Natural killer cell (primary cell): Measurements from ENCODE around the gene ELOVL2. TPM values are rescaled to one million over a fixed set of nuclear protein-coding genes. Genes with fewer than 3 reads are reported as not detected.

ENCODE experiments used
- ATAC-seq, 3 donors: fragments of 150-1000 bp in 2 of 3; fragments of 200-7000 bp in 1 of 3; cut with Tn5 transposase; 1 replicate in 1 of 3; 2 replicates in 2 of 3; pipeline ENCODE4 v1.10.0; 2021; ENCODE audit warnings: mild to moderate bottlenecking in 2 of 3, moderate library complexity in 2 of 3
- DNase-seq, 2 donors: peaks; one replicate each; pipeline versions ENCODE4 v3.0.0 to v3.0.0-alpha.2; 2013 to 2021; ENCODE audit warnings: mixed read lengths in 1 of 2
- H3K27ac ChIP-seq: one replicate; pipeline ENCODE4 v1.5.1; 2013; ENCODE audit warnings: mild to moderate bottlenecking, low read length
- H3K27me3 ChIP-seq: one replicate; pipeline ENCODE4 v1.6.1; 2013; ENCODE audit warnings: low read length; ENCODE audit not compliant: control insufficient read depth, insufficient read depth
- H3K36me3 ChIP-seq: one replicate; pipeline ENCODE4 v1.6.1; 2013; ENCODE audit warnings: low read length; ENCODE audit not compliant: control insufficient read depth, insufficient read depth
- H3K4me1 ChIP-seq: one replicate; pipeline ENCODE4 v1.6.1; 2013; ENCODE audit warnings: low read length; ENCODE audit not compliant: control insufficient read depth, insufficient read depth
- H3K4me3 ChIP-seq: one replicate; pipeline ENCODE4 v1.5.1; 2013; ENCODE audit warnings: low read length
- H3K9me3 ChIP-seq: one replicate; pipeline ENCODE4 v1.6.1; 2013; ENCODE audit warnings: low read length; ENCODE audit not compliant: control insufficient read depth, insufficient read depth
- H3K27ac Mint-ChIP-seq, 2 donors: one replicate each; pipeline ENCODE4 v1.8.0; 2022; ENCODE audit warnings: mild to moderate bottlenecking in 2 of 2, mixed read lengths in 2 of 2, moderate library complexity in 1 of 2
- H3K27me3 Mint-ChIP-seq, 2 donors: one replicate each; pipeline ENCODE4 v1.8.0; 2022; ENCODE audit warnings: low read depth in 2 of 2, mixed read lengths in 2 of 2
- H3K36me3 Mint-ChIP-seq: one replicate; pipeline ENCODE4 v1.8.0; 2022; ENCODE audit warnings: mixed read lengths
- H3K4me1 Mint-ChIP-seq, 2 donors: one replicate each; pipeline ENCODE4 v1.8.0; 2022; ENCODE audit warnings: mixed read lengths in 2 of 2
- H3K4me3 Mint-ChIP-seq: one replicate; pipeline ENCODE4 v1.8.0; 2022; ENCODE audit warnings: mild to moderate bottlenecking, moderate library complexity, mixed read lengths
- H3K9me3 Mint-ChIP-seq, 2 donors: one replicate each; pipeline ENCODE4 v1.8.0; 2022; ENCODE audit warnings: mixed read lengths in 2 of 2
- WGBS: methylation state at CpG from one replicate; pipeline ENCODE4 v1.1.7; 2013; ENCODE audit warnings: missing lambda C conversion rate; ENCODE audit not compliant: insufficient coverage; 5-methylcytosine and 5-hydroxymethylcytosine counted together
- intact Hi-C: fragments of 100-400 bp; cut with micrococcal nuclease; formaldehyde crosslinking; loops from one replicate; pipeline ENCODE4 v1.14.2; 2022
- total RNA-seq, 4 donors: library from RNA; stranded (reverse); fragments of 120-200 nt in 1 of 4; gene quantifications; one replicate each; pipeline versions ENCODE4 v1.2.3 to v1.2.4, GENCODE V29; 2013 to 2022
- TF ChIP-seq, protein P1 (sequence below): fragments of 200-600 bp; IDR thresholded peaks from one replicate; pipeline ENCODE4 v1.8.0; 2022; ENCODE audit warnings: antibody characterized with exemption

Gene ELOVL2
- total RNA-seq, 3 donors from 2014 or later (not counting 1 experiment from before 2014, with no cell fraction given), result not detected

GRCh38 chr6:11016452-11016851 is 27.7 kb downstream of the ELOVL2 start:
- Mint-ChIP-seq H3K27me3 (peaks cover 20 to 32% of the 10 kb centered on the region in 2 donors), H3K36me3 (no peaks in the 10 kb centered on the region), H3K4me1 (no peaks in the 10 kb centered on the region), H3K4me3 (no peak overlapping the region), H3K9me3 (no peaks in the 10 kb centered on the region), H3K27ac (no peak overlapping the region)
- TF ChIP-seq, protein P1, sequence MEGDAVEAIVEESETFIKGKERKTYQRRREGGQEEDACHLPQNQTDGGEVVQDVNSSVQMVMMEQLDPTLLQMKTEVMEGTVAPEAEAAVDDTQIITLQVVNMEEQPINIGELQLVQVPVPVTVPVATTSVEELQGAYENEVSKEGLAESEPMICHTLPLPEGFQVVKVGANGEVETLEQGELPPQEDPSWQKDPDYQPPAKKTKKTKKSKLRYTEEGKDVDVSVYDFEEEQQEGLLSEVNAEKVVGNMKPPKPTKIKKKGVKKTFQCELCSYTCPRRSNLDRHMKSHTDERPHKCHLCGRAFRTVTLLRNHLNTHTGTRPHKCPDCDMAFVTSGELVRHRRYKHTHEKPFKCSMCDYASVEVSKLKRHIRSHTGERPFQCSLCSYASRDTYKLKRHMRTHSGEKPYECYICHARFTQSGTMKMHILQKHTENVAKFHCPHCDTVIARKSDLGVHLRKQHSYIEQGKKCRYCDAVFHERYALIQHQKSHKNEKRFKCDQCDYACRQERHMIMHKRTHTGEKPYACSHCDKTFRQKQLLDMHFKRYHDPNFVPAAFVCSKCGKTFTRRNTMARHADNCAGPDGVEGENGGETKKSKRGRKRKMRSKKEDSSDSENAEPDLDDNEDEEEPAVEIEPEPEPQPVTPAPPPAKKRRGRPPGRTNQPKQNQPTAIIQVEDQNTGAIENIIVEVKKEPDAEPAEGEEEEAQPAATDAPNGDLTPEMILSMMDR, result no peak
- intact Hi-C loops, result no loop called here
- H3K27me3 ChIP-seq, result no peaks in the 10 kb centered on the region
- H3K27ac ChIP-seq, result no peak overlapping the region
- no CpG with 5 or more reads among the region's 1 CpG for WGBS
- ATAC-seq (no peak), DNase-seq (no peak)
- H3K9me3 ChIP-seq, result no peaks in the 10 kb centered on the region
- no peaks in the 10 kb centered on the region for H3K36me3 ChIP-seq
- no peaks in the 10 kb centered on the region for H3K4me1 ChIP-seq
- no peak overlapping the region for H3K4me3 ChIP-seq

DNA sequence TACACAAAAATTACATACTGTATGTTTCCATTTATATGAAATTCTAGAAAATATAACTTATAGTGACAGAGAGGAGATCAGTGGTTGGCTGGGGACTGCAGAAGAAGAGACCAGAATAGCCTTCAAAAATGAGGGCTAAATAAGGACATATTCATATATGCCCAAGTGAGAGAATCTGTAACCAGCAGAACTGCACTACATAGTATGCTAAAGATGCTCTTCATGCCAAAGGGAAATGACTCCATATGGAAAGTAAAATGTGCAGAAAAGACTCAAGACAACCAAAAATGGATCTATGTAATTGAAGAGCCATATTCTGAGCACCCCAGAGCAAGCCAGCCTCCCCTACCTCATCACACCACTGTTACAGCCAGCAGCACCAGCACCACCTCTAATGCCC is 29.0 kb downstream of the ELOVL2 start:
- Histone ChIP-seq H3K9me3 (no peaks in the 10 kb centered on the region), H3K4me3 (no peak overlapping the region), H3K27me3 (no peaks in the 10 kb centered on the region), H3K36me3 (no peaks in the 10 kb centered on the region), H3K27ac (no peak overlapping the region), H3K4me1 (no peaks in the 10 kb centered on the region)
- no peak overlapping the region for H3K4me3 Mint-ChIP-seq
- no peaks in the 10 kb centered on the region for H3K4me1 Mint-ChIP-seq
- intact Hi-C loops, result no loop called here
- peaks cover 15 to 25% of the 10 kb centered on the region in 2 donors for H3K27me3 Mint-ChIP-seq
- TF ChIP-seq, protein P1, result no peak
- DNase-seq, result no peak
- no peaks in the 10 kb centered on the region for H3K36me3 Mint-ChIP-seq
- H3K9me3 Mint-ChIP-seq, result no peaks in the 10 kb centered on the region
- no peak for ATAC-seq
- no peak overlapping the region for H3K27ac Mint-ChIP-seq

DNA sequence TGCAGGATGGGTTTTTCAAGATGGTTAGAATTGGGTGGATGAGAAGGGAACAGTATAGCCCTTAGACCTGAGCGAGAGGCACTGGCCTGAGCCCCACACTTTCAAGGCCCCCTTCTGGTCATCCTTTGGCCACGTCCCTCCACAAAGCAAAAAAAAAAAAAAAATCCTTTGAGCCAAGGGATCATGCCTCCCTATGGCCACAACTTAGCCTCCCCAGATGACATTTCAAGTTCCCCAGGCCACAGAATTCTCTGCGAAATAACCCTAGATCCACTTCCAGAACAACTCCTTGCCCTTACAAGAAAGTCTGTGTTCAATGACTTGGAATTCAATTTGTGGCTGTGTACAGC is 30.4 kb downstream of the ELOVL2 start:
- Histone ChIP-seq H3K27me3 (no peaks in the 10 kb centered on the region), H3K9me3 (no peaks in the 10 kb centered on the region), H3K27ac (no peak overlapping the region), H3K4me3 (no peak overlapping the region), H3K36me3 (no peaks in the 10 kb centered on the region), H3K4me1 (no peaks in the 10 kb centered on the region)
- peaks cover 20 to 32% of the 10 kb centered on the region in 2 donors for H3K27me3 Mint-ChIP-seq
- TF ChIP-seq, protein P1, result no peak
- no peak for ATAC-seq
- intact Hi-C loops, result no loop called here
- H3K27ac Mint-ChIP-seq, result no peak overlapping the region
- WGBS, result 80% methylated on average over 3 of the region's 3 CpGs
- no peak for DNase-seq
- H3K9me3 Mint-ChIP-seq, result no peaks in the 10 kb centered on the region
- H3K4me1 Mint-ChIP-seq, result no peaks in the 10 kb centered on the region
- no peak overlapping the region for H3K4me3 Mint-ChIP-seq
- H3K36me3 Mint-ChIP-seq, result no peaks in the 10 kb centered on the region

DNA sequence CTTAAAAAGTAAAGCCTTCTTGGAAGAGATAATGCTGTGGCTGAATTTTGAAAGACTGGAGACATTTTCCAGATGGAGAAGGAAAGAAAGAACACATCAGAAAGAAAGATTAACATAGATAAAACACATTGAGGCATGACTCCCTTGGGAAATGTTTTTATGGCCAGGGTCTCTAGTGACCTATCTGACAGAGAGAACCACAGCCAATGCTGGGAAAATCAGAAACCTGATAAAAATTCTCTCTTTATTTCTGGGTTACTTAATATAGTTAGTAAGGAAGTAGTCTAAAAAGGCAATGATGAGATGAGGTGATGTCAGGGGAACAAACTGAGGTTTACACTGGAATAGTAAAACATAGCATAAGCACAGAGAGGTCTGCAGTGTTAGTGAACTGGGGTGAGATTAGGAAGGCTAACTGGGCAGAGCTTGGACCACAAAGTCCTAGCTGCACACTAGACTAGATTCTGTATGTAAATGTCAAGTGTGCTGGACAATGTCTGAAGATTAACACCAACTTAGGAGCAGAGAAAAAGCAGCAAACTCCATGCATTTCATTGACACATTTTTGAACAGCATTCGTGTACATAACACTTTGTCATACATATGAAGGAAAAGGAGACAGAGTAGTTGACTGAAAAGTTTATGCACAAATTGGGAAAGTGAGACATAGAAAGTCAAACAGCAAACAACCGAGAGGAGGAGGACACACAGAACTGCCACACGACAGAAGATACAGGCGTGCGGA is 31.0 kb downstream of the ELOVL2 start:
- Histone ChIP-seq H3K4me1 (no peaks in the 10 kb centered on the region), H3K4me3 (no peak overlapping the region), H3K27ac (no peak overlapping the region), H3K9me3 (no peaks in the 10 kb centered on the region), H3K27me3 (no peaks in the 10 kb centered on the region), H3K36me3 (no peaks in the 10 kb centered on the region)
- WGBS, result 92% methylated on average over 5 of the region's 5 CpGs
- Mint-ChIP-seq H3K36me3 (no peaks in the 10 kb centered on the region), H3K27ac (no peak overlapping the region), H3K27me3 (peaks cover 20 to 32% of the 10 kb centered on the region in 2 donors), H3K9me3 (no peaks in the 10 kb centered on the region), H3K4me1 (no peaks in the 10 kb centered on the region), H3K4me3 (no peak overlapping the region)
- TF ChIP-seq, protein P1, result no peak
- intact Hi-C loops, result no loop called here
- DNase-seq, result no peak
- ATAC-seq, result no peak
